Immature natural killer cell (primary cell): ENCODE data around the gene CES3. TPM values are rescaled to one million over a fixed set of nuclear protein-coding genes. Genes with fewer than 3 reads are reported as not detected.

Experiments
- DNase-seq, 3 donors: peaks; one replicate each; pipeline ENCODE4 v3.0.0; 2022; ENCODE audit warnings: mixed read lengths in 1 of 3
- H3K27ac Mint-ChIP-seq, 6 donors: one replicate each; pipeline ENCODE4 v1.8.0; 2020; ENCODE audit warnings: mixed read lengths in 6 of 6, mild to moderate bottlenecking in 5 of 6, inconsistent platforms in 4 of 6, moderate library complexity in 3 of 6
- H3K27me3 Mint-ChIP-seq, 3 donors: one replicate each; pipeline ENCODE4 v1.8.0; 2020 to 2021; ENCODE audit warnings: low read depth in 3 of 3, mild to moderate bottlenecking in 3 of 3, mixed read lengths in 3 of 3, moderate library complexity in 3 of 3, inconsistent platforms in 1 of 3
- H3K36me3 Mint-ChIP-seq, 3 donors: one replicate each; pipeline ENCODE4 v1.8.0; 2020; ENCODE audit warnings: mixed read lengths in 3 of 3, inconsistent platforms in 2 of 3, mild to moderate bottlenecking in 2 of 3
- H3K4me1 Mint-ChIP-seq, 2 donors: one replicate each; pipeline ENCODE4 v1.8.0; 2020; ENCODE audit warnings: inconsistent platforms in 2 of 2, mild to moderate bottlenecking in 2 of 2, mixed read lengths in 2 of 2, moderate library complexity in 1 of 2
- H3K4me3 Mint-ChIP-seq, 5 donors: one replicate each; pipeline ENCODE4 v1.8.0; 2020; ENCODE audit warnings: mild to moderate bottlenecking in 5 of 5, mixed read lengths in 5 of 5, inconsistent platforms in 3 of 5, moderate library complexity in 3 of 5
- H3K9me3 Mint-ChIP-seq, 6 donors: one replicate each; pipeline ENCODE4 v1.8.0; 2020; ENCODE audit warnings: mild to moderate bottlenecking in 6 of 6, mixed read lengths in 6 of 6, inconsistent platforms in 4 of 6, moderate library complexity in 3 of 6
- polyA plus RNA-seq, 3 donors: library from polyadenylated mRNA; unstranded; fragments of 300-500 nt; fragmentation: Illumina TruSeq; gene quantifications; one replicate each; pipeline ENCODE4 v1.2.3, GENCODE V29; 2021

CES3 gene
- polyA plus RNA-seq, 3 donors from 2014 or later, result not detected

DNA sequence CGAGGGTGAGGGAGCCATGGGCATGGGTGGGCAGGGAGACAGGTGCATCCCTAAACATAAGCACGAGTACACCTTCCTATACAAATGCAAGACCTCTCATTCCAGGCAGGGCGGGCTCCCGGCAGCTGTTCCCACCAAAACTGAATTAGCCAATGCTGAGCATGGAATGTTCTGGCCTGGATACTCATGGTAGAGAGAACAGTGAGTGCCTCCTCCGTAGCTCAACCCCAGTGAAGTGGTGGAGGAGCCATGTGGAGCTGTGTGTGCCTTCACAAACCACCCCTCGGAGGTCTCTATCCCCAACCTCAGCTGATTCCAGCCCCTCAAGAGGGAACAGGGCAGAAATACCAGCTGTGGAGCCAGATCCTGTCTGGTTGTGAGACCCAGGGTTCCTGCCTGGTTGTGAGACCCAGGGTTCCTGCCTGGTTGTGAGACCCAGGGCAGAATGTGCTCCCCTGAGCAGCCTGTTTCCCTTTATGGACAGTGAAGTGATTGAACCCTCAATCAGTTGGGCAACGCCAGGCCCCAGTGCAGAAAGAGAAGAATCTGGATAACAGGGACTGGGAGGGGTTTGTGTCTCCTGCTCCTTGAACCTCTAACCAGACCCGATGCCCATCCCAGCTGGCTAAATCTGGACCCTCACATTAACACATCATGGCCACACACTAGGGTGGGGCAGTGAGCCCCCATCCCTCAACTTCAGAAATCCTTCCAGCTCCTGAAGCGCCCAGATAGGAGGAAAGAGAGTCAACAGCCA lies 40.0 kb upstream of the CES3 start:
- no peak for DNase-seq
- Mint-ChIP-seq H3K4me1 (peaks cover 0 to 8% of the 10 kb centered on the region in 2 donors), H3K27me3 (peaks cover 1 to 17% (median 12%) of the 10 kb centered on the region in 3 donors), H3K4me3 (no peak overlapping the region), H3K9me3 (no peaks in the 10 kb centered on the region), H3K27ac (no peak overlapping the region), H3K36me3 (no peaks in the 10 kb centered on the region)

- no peak for DNase-seq
- Mint-ChIP-seq H3K4me1 (peaks cover 0 to 8% of the 10 kb centered on the region in 2 donors), H3K9me3 (no peaks in the 10 kb centered on the region), H3K4me3 (no peak overlapping the region), H3K27ac (no peak overlapping the region), H3K36me3 (no peaks in the 10 kb centered on the region), H3K27me3 (peaks cover 1 to 15% (median 12%) of the 10 kb centered on the region in 3 donors)
Measured at GRCh38 chr16:66921729-66922450, 39.2 kb upstream of the CES3 start.

GRCh38 chr16:66923247-66923731 lies 37.8 kb upstream of the CES3 start:
- H3K4me1 Mint-ChIP-seq, result peaks cover 0 to 8% of the 10 kb centered on the region in 2 donors
- H3K36me3 Mint-ChIP-seq, result no peaks in the 10 kb centered on the region
- peak overlapping the region in 1 of 5 donors; percentile 36 for H3K4me3 Mint-ChIP-seq
- no peak for DNase-seq
- no peaks in the 10 kb centered on the region for H3K9me3 Mint-ChIP-seq
- H3K27ac Mint-ChIP-seq, result no peak overlapping the region
- peaks cover 1 to 16% (median 12%) of the 10 kb centered on the region in 3 donors for H3K27me3 Mint-ChIP-seq

GRCh38 chr16:66923866-66924265 lies 37.2 kb upstream of the CES3 start:
- Mint-ChIP-seq H3K27ac (no peak overlapping the region), H3K36me3 (no peaks in the 10 kb centered on the region), H3K4me1 (peaks cover 0 to 8% of the 10 kb centered on the region in 2 donors), H3K4me3 (peak overlapping the region in 1 of 5 donors; percentile 4), H3K27me3 (peaks cover 1 to 16% (median 12%) of the 10 kb centered on the region in 3 donors), H3K9me3 (no peaks in the 10 kb centered on the region)
- DNase-seq, result no peak

GRCh38 chr16:66924527-66925321 lies 36.3 kb upstream of the CES3 start:
- H3K27ac Mint-ChIP-seq, result peak overlapping the region in 1 of 6 donors; percentile 34
- no peaks in the 10 kb centered on the region for H3K9me3 Mint-ChIP-seq
- DNase-seq, result peak; percentile 47 to 61 (median 54)
- H3K27me3 Mint-ChIP-seq, result peaks cover 1 to 16% (median 9%) of the 10 kb centered on the region in 3 donors
- peak overlapping the region; percentile 55 to 81 (median 67) for H3K4me3 Mint-ChIP-seq
- H3K36me3 Mint-ChIP-seq, result no peaks in the 10 kb centered on the region
- H3K4me1 Mint-ChIP-seq, result peaks cover 0 to 11% of the 10 kb centered on the region in 2 donors

DNA sequence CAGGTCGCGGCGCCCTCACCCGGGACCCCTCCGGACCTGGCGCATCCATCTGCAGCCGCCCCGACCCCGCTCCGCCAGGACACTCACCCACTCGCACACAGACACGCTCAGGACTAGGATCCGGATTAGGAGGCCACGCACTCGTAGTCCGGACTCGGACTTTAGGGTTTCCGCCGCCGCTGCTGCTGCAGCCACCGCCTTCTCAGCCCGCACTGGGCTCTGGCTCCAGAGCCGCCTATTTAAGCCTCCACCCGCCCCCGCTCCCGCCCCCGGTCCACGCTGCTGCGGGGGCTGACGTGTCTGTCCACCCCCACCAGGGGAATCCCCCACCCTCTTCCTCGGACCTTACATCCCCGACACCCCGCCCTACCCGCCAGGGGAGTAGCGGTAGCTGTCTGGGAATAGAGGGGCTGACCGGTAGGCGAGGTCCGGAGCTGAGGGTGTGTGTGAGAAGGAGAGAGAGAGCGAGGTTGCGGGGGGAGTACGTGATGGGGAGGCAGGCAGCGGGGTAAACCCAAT lies 35.7 kb upstream of the CES3 start, which contains the start of gene RRAD:
TSS of gene RRAD (minus strand) at position 214 of the 519 bp plus-strand sequence. CDS start 356 bp downstream, outside the sequence.
- Mint-ChIP-seq H3K36me3 (no peaks in the 10 kb centered on the region), H3K9me3 (no peaks in the 10 kb centered on the region), H3K27ac (peak within 1 kb of the TSS in 2 of 6 donors; percentile 40 to 53), H3K4me1 (peaks cover 0 to 12% of the 10 kb centered on the region in 2 donors), H3K4me3 (peak within 1 kb of the TSS; percentile 71 to 85 (median 79)), H3K27me3 (peaks cover 1 to 16% (median 9%) of the 10 kb centered on the region in 3 donors)
- DNase-seq, result peak; percentile 18 to 48 (median 32)

GRCh38 chr16:66926171-66926947 lies 34.7 kb upstream of the CES3 start:
- peak overlapping the region in 3 of 5 donors; percentile 74 to 85 (median 79) for H3K4me3 Mint-ChIP-seq
- peaks cover 0 to 12% of the 10 kb centered on the region in 2 donors for H3K4me1 Mint-ChIP-seq
- H3K27ac Mint-ChIP-seq, result no peak overlapping the region
- H3K27me3 Mint-ChIP-seq, result peaks cover 1 to 11% (median 6%) of the 10 kb centered on the region in 3 donors
- DNase-seq, result no peak
- H3K36me3 Mint-ChIP-seq, result no peaks in the 10 kb centered on the region
- no peaks in the 10 kb centered on the region for H3K9me3 Mint-ChIP-seq

DNA sequence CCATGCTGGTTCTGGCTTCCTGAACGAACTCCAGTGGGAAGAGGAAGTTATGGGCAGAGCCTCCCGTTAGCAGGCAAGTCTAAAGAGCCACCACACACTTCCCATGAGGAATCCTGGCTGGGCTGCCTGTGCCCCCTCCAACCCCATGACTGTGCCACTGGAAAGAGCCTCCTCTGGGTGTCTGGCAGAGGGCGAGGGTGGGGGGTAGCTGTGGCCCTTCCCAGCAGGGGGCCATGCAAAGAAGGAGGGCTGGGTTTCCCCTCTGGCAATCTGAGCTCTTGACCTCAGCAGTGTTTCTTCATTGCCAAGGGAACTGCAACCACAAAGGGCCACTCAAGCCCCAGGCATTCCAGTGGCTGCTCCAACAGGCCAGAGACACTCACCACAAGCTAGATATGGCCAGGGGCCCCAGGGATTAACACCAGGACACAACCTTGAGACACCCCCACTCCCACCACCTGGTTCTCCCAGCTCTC lies 34.1 kb upstream of the CES3 start:
- Mint-ChIP-seq H3K4me3 (no peak overlapping the region), H3K27ac (no peak overlapping the region), H3K9me3 (no peaks in the 10 kb centered on the region), H3K27me3 (peaks cover 1 to 10% (median 5%) of the 10 kb centered on the region in 3 donors), H3K4me1 (peaks cover 5 to 12% of the 10 kb centered on the region in 2 donors), H3K36me3 (no peaks in the 10 kb centered on the region)
- DNase-seq, result no peak

DNA sequence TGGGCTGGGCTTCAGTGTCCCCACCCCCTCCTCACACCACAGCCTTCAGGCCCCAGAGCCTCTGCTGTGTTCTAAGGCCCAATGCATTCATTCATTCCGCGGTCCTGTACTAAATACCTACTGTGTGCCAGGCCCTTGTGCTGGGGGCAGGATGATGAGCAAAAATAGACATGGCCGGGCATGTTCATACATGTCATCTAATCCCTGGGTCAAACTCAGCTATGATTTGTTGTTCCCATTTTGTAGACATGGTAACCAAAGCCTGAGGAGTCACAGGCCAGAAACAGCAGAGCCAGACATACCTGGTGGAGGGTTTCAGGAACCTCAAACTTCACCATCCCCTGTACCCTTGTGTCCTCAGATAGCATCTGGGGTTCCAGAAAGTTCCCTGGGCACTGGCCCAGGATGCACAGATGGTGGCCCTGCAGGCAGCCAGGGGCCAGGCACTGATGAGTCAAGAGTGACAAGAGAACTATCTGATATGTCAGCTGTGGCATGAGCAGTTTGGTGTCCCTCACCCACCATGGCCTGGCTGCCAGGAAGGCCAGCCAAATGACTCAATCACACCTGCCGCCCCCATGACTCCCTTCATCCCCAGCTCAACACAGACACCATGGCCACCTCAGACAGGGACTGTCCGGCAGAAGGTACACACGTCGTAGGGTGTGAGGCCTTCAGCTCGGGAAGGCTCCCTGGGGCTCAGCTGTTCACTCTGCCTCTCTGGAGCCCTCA lies 33.0 kb upstream of the CES3 start:
- Mint-ChIP-seq H3K4me1 (peaks cover 16 to 22% of the 10 kb centered on the region in 2 donors), H3K9me3 (no peaks in the 10 kb centered on the region), H3K27ac (peak overlapping the region in 2 of 6 donors; percentile 26 to 61), H3K4me3 (no peak overlapping the region), H3K36me3 (peaks cover 0 to 2% (median 0%) of the 10 kb centered on the region in 3 donors), H3K27me3 (peaks cover 4 to 10% (median 6%) of the 10 kb centered on the region in 3 donors)
- DNase-seq, result no peak

GRCh38 chr16:66928702-66929388 lies 32.2 kb upstream of the CES3 start:
- Mint-ChIP-seq H3K4me1 (peaks cover 24 to 29% of the 10 kb centered on the region in 2 donors), H3K27me3 (peaks cover 5 to 12% (median 7%) of the 10 kb centered on the region in 3 donors), H3K4me3 (no peak overlapping the region), H3K36me3 (peaks cover 0 to 6% (median 0%) of the 10 kb centered on the region in 3 donors), H3K27ac (no peak overlapping the region), H3K9me3 (no peaks in the 10 kb centered on the region)
- DNase-seq, result peak in 1 of 3 donors; percentile 26

DNA sequence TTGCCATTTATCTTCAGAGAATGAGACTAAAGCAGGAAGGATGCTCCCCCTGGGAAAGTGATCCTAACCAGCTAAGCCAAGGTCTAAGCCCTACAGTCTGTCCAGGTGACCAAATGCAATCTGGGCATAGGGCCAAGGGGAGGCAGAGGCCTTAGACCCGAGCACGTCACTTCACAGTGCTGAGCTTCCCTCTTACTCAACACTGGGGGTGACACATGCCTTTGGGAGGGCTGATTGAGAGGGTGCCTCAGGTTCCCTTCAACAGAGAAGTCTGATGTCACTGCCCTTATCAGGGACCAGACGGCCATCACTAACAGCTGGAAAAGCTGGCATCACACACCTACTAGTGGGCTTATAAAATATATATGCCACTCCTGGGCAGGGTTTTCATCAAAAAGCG lies 30.9 kb upstream of the CES3 start:
- DNase-seq, result no peak
- H3K4me1 Mint-ChIP-seq, result peaks cover 37% of the 10 kb centered on the region in 2 donors
- peaks cover 11 to 24% (median 19%) of the 10 kb centered on the region in 3 donors for H3K27me3 Mint-ChIP-seq
- H3K27ac Mint-ChIP-seq, result no peak overlapping the region
- peaks cover 0 to 8% (median 0%) of the 10 kb centered on the region in 3 donors for H3K36me3 Mint-ChIP-seq
- H3K4me3 Mint-ChIP-seq, result no peak overlapping the region
- H3K9me3 Mint-ChIP-seq, result no peaks in the 10 kb centered on the region
